Measurements from ENCODE around the gene RITA1.

RITA1 gene

DNA sequence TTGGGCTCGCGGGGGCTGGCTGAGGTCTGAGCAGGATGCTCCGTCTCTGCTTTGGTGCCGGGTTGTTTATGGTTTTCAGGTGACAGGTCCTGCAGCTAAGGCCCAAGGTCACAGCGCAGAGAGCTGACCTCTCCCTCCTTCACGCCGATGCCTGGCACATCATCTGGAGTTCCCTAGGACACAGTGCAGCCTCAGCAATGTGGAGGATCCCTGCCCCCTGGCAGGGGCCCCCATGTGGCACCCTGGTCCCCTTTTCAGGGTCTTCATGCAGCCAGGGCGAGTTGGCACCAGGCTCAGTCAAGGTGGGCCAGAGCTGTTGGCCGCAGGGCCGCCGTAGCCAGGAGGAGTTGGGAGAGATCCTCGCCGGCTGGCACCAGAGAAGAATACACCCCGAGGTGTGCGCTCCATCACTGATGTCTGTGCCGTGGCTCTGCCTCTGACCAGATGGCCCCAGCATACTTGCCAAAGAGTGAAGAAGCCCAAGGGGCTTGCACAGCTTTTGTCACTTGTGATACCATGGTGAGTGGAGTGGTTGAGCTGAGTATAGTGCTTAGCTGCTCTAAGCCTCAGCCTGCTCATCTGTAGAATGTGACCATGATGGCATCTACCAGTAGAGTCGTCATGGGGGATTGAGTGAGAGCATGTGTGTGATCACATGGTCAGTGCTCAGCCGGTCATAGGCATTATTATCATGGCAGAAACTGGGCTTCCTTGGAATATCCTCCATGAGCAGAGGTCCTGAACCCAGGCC lies 46.7 kb downstream of the RITA1 start:
- no peak for DNase-seq

- peak; percentile 86 for DNase-seq
Measured at GRCh38 chr12:113232840-113233585, 47.5 kb downstream of the RITA1 start.

- DNase-seq, result no peak
Measured at GRCh38 chr12:113233967-113234366, 48.4 kb downstream of the RITA1 start.

GRCh38 chr12:113234483-113234882 lies 49.0 kb downstream of the RITA1 start:
- no peak for DNase-seq

GRCh38 chr12:113235976-113236375 lies 50.5 kb downstream of the RITA1 start:
- DNase-seq, result no peak

DNA sequence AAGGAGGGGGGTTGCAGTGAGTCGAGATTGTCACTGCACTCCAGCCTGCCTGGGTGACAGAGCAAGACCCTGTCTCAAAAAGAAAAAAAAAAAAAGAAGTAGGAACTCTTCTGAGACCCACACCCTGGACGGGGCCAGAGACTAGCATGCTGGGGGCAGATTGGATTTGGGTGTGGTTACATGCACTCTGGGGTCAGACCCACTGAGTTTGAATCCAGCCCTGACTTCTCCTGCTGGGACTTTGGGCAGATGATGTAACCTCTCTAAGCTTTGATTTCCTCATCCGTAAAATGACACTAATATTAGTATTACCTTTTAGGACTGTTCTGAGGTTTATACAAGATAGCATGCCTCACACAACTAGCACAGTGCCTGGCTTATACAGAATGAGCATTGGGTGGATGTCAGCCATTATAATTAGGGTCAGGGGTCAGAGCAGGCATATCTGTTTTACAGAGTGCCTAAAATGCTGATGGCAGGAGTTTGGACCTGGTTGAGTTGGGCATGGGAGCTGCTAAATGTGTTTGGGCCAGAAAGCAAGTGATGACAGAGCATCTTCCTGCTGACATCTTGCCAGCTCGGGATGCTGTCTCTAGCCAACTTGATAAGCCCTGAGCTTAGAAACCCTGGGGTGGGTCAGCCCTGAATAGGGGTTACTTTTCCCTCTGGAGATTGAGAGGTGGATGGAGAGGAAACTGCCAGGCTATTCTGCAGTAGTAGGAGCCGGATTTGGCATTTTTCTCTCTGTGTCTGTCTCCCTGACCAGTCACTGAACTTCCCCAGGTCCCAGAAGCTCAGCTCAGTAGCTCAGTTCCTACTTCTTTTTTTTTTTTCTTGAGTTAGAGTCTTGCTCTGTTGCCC lies 51.2 kb downstream of the RITA1 start:
- DNase-seq, result no peak

GRCh38 chr12:113237748-113238147 lies 52.2 kb downstream of the RITA1 start:
- no peak for DNase-seq

GRCh38 chr12:113238309-113238708 lies 52.8 kb downstream of the RITA1 start:
- no peak for DNase-seq

DNA sequence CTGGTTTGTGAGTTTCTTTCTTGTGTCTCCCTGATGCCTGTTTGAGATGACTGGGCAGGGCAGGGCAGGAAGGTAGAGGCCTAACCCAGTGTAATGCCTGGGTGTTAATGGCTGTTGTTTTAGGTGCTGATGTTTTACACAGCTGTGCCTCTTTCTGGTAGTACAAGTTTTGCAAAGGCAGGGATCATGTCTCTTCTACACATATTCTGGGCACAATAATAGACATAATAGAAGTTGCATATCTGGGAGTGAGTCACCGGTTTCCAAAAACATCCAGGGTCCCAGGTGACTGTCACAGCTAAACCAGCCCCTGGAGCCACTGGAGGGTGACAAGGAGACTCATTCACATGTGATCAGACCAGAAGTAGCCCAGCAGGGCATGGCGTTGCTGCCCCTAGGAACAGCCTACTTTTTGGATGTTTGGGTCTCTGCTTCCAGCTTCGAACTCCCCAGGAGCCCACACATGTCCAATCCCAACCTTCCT lies 53.8 kb downstream of the RITA1 start:
- DNase-seq, result no peak

DNA sequence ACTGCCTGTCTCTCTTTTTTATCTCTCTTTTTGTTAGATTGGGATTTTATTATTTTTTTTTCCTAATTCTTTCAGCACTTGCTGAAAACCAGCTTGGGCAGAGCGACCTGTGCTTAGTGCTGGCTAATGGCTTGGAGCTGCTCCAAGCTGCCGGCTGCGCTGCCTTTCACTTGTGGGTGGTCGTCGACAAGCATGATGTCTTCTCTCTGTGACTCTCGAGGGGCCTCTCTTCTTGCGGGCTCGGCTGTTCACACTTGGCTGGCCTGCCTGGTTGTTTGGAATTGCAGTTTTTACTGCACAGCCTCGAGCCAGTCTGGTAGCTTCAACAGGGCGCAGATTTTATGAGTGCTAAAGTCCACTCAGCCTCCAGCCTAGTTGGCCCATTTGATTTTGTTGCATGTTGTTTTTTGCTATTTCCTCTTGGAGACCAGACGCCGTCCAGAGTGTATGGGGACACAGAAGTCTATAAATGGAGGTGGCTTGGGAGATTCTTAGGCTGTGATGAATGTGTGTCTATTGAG lies 54.4 kb downstream of the RITA1 start:
- no peak for DNase-seq

DNA sequence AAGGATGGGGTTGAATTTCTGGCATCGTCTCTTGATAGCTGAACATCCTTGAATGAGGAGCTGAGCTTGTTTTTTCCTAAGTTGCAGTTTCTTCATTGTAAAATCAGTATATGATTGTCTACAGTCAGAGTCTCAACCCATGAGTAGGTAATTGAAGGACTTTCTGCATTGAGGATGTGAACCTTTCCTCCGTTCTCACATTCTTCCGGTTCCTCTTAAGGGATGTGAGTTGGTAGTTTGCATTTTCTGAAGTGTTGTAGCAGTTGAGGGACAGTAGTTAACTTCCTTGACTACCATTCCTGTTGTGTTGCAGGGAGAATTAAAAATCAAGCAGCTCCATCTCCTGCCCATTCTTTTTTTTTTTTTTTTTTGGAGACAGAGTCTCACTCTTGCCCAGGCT lies 54.9 kb downstream of the RITA1 start:
- DNase-seq, result no peak

DNA sequence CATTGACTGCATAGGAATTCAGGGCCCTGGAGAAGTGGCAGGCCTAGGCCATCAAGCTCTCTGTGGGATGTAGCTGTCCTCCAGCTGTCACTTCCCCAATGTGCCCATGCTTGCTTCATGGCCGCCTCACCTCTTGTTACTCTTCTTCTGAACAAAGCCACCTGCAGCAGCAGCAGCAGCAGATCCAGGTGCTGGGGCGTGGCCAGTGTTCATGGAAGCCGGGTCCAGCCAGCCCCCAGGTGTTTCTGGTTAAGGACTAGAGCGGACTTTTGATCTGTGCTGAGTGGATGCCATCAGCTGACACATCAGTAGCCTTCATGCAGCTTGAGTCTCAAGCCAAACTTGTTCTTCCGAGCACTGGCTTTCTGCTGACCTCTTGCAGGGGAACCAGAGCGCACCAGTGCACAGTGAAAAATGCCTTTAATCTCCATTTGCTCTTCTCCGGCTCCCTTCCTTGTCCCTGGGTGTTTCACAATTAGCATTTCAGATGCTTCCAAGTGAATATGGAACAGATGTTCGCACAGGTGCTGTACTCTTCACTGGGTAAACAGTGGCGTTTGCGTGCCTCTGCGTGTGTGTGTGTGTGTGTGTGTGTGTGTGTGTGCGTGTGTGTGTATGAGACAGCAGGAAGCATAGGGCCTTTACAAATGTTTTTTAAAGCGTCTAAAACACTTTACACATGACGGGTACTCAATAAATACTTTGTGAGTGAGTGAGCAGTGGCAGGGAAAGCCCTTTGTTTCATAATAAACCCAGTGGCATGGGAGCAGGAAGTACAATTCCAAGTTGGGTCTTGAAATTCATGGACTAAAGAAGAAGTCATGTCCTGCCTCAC lies 55.9 kb downstream of the RITA1 start:
- DNase-seq, result no peak
